Measurements from ENCODE around the gene MED16. TPM values are rescaled to one million over a fixed set of nuclear protein-coding genes. Genes with fewer than 3 reads are reported as not detected.

MED16 gene
- total and polyA plus RNA-seq, 2 of the 4 experiments (the other 2 are of a cell fraction): 8.1 to 40.2 TPM

GRCh38 chr19:855566-856120 is 37.3 kb downstream of the MED16 start:
- H3K23ac ChIP-seq (ENCODE audit: low read depth, low read length): no peak overlapping the region
- no peak overlapping the region for H3K18ac ChIP-seq (ENCODE audit: low read depth, low read length)
- dilution Hi-C loops (cut with HindIII; ENCODE audit: low sequenced_read_pairs, unreplicated experiment) (no loop called here), in situ Hi-C loops (cut with MboI; ENCODE audit: low sequenced_read_pairs) (loop anchor here (5.0 kb wide), 1 partner anchor 142 kb away; no protein-coding TSS in a partner anchor), intact Hi-C loops (cut with micrococcal nuclease) (loop anchor here (2.0 to 5.0 kb wide), 2 partner anchors 65 to 83 kb away; no protein-coding TSS in a partner anchor)
- no peaks in the 10 kb centered on the region for H3K9me3 ChIP-seq (ENCODE audit: control insufficient read depth, insufficient read depth, low read length)
- H4K8ac ChIP-seq (ENCODE audit: low read depth in 2 of 2, low read length in 2 of 2): no peak overlapping the region
- H4K5ac ChIP-seq (ENCODE audit: low read depth, low read length): no peak overlapping the region
- 79% methylated on average over 12 of the region's 40 CpGs; no CpG with 5 or more reads in 1 of the 2 experiments for WGBS, 2 experiments (ENCODE audit: extremely low coverage in 2 of 2, insufficient read length in 1 of 2)
- H3K4me2 ChIP-seq (ENCODE audit: low read depth, low read length): no peak overlapping the region
- TF ChIP-seq, protein P1, sequence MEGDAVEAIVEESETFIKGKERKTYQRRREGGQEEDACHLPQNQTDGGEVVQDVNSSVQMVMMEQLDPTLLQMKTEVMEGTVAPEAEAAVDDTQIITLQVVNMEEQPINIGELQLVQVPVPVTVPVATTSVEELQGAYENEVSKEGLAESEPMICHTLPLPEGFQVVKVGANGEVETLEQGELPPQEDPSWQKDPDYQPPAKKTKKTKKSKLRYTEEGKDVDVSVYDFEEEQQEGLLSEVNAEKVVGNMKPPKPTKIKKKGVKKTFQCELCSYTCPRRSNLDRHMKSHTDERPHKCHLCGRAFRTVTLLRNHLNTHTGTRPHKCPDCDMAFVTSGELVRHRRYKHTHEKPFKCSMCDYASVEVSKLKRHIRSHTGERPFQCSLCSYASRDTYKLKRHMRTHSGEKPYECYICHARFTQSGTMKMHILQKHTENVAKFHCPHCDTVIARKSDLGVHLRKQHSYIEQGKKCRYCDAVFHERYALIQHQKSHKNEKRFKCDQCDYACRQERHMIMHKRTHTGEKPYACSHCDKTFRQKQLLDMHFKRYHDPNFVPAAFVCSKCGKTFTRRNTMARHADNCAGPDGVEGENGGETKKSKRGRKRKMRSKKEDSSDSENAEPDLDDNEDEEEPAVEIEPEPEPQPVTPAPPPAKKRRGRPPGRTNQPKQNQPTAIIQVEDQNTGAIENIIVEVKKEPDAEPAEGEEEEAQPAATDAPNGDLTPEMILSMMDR (conservative IDR thresholded peaks at IDR 0.05; ENCODE audit: low read depth, low read length): no peak
- TF ChIP-seq NFE2L2 (IDR thresholded peaks at IDR 0.05; ENCODE audit: low read depth, low read length) (no peak), MXI1 (IDR thresholded peaks at IDR 0.05; ENCODE audit: borderline replicate concordance, low read depth, low read length) (no peak), CEBPB (IDR thresholded peaks at IDR 0.05; ENCODE audit: low read depth, low read length) (no peak), RAD21 (IDR thresholded peaks at IDR 0.05; ENCODE audit: low read length) (no peak), CHD1 (IDR thresholded peaks at IDR 0.05; ENCODE audit: low read depth, low read length) (no peak), ELK1 (IDR thresholded peaks at IDR 0.05; ENCODE audit: borderline replicate concordance, low read depth, low read length) (no peak), POLR2A (IDR thresholded peaks at IDR 0.05; ENCODE audit: low read depth, low read length) (no peak), RCOR1 (IDR thresholded peaks at IDR 0.05; ENCODE audit: insufficient replicate concordance, low read length) (no peak), RFX5 (IDR thresholded peaks at IDR 0.05; ENCODE audit: low read depth, low read length) (no peak), USF2 (IDR thresholded peaks at IDR 0.05; ENCODE audit: low read depth, low read length) (no peak)
- no peak overlapping the region for H3K56ac ChIP-seq (ENCODE audit: extremely low read depth, insufficient read depth, low read length)
- peaks cover 2% of the 10 kb centered on the region; the same call in 1 of the 2 replicates for H3K27me3 ChIP-seq (ENCODE audit: control insufficient read depth, insufficient read depth, low read length)
- H2BK5ac ChIP-seq (ENCODE audit: low read depth, low read length, poor library complexity, severe bottlenecking): no peak overlapping the region
- no peak overlapping the region for H2BK15ac ChIP-seq (ENCODE audit: low read depth, low read length)
- H3K79me1 ChIP-seq (ENCODE audit: low read depth in 1 of 2, low read length in 2 of 2): no peaks in the 10 kb centered on the region
- peaks cover 6% of the 10 kb centered on the region for H3K4me1 ChIP-seq (ENCODE audit: control insufficient read depth, insufficient read depth, low read length)
- CTCF ChIA-PET: interaction anchor here (0.6 to 1.6 kb wide), 2 partner anchors 146 to 147 kb away, joined by 3 to 4 read pairs; no protein-coding TSS in a partner anchor
- no peaks in the 10 kb centered on the region for H3K36me3 ChIP-seq (ENCODE audit: control insufficient read depth, insufficient read depth, low read length)
- H2BK120ac ChIP-seq (ENCODE audit: low read depth, low read length): no peak overlapping the region
- H3K9ac ChIP-seq (ENCODE audit: low read depth, low read length): no peak overlapping the region
- H2AFZ ChIP-seq (replicated peaks; ENCODE audit: low read length, poor library complexity): peak overlapping the region; percentile 58
- H4K91ac ChIP-seq (ENCODE audit: insufficient read depth, low read depth, low read length): no peak overlapping the region
- POLR2A ChIA-PET (ENCODE audit: unreplicated experiment): interaction anchor here (0.6 kb wide), 1 partner anchor 33 kb away, joined by 3 read pairs; no protein-coding TSS in a partner anchor
- H3K27ac ChIP-seq (ENCODE audit: insufficient read depth, low read length): no peak overlapping the region
- H3K14ac ChIP-seq (replicated peaks; ENCODE audit: low read depth, low read length): no peak overlapping the region
- H3K4me3 ChIP-seq (ENCODE audit: insufficient read depth, low read depth, low read length): no peak overlapping the region
- no peak overlapping the region for H2AK5ac ChIP-seq (ENCODE audit: low read depth, low read length)
- peak overlapping the region; percentile 39 for H2AK9ac ChIP-seq (replicated peaks; ENCODE audit: low read depth, low read length, poor library complexity)
- no peak for DNase-seq
- no TSS peak for BruUV-seq (replicated peaks)
- H3K4ac ChIP-seq (ENCODE audit: low read depth, low read length): no peak overlapping the region
- no peaks in the 10 kb centered on the region for H4K20me1 ChIP-seq (ENCODE audit: insufficient read depth, low read length)
- no peak for ATAC-seq (ENCODE audit: low read depth)
- H3K9me1 ChIP-seq (ENCODE audit: insufficient read depth, low read length): no peaks in the 10 kb centered on the region
- H2BK20ac ChIP-seq (ENCODE audit: low read depth, low read length): no peak overlapping the region

Data from IMR-90 (cell line).